Rectal smooth muscle tissue (tissue), 1 donor: ENCODE measurements around the gene KCNJ6.

Source experiments
- H3K27ac ChIP-seq: one replicate; pipeline ENCODE4 v1.7.0; 2013; ENCODE audit warnings: low read depth, low read length, inconsistent platforms
- H3K27me3 ChIP-seq: one replicate; pipeline ENCODE4 v1.7.0; 2013; ENCODE audit warnings: low read length; ENCODE audit not compliant: control insufficient read depth, insufficient read depth
- H3K36me3 ChIP-seq: one replicate; pipeline ENCODE4 v1.7.0; 2013; ENCODE audit warnings: low read length; ENCODE audit not compliant: control insufficient read depth, insufficient read depth
- H3K4me1 ChIP-seq: one replicate; pipeline ENCODE4 v1.7.0; 2013; ENCODE audit warnings: low read length; ENCODE audit not compliant: control insufficient read depth, insufficient read depth
- H3K4me3 ChIP-seq: one replicate; pipeline ENCODE4 v1.7.0; 2013; ENCODE audit warnings: low read length
- H3K9ac ChIP-seq: one replicate; pipeline ENCODE4 v1.7.0; 2013; ENCODE audit warnings: low read length

Gene KCNJ6

DNA sequence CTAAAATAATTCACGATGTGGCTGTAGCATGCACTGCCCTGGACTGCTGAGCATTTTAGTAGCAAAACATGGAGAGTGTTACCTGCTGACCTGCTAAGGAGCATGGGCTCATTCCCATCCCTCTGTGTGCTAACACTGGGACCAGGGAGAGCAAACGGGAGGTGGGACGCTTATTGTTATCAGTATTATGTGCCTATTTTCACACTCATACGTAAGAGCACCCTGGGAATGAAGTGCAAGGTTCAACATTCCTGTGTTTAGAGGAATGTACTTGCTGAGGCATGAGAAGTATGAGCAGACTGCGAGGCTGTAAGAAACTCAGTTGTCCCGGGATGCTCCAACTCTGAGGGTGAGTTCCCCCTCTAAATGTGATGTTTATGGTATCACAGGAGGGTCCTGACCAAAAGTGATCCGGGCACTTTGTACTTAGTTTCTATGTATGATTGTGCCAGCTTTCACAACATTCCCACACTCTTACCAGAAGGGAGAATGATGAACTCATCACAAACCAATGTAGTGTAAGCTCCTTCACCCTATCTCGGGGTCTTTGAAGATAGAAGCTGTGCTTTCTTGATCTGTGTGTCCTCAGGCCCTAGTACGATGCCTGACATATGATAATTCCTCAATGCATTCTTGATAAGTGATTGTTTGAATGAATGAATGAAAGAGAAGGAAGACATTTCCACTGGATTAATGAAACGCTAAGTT lies 164.8 kb downstream of the KCNJ6 start:
- no peaks in the 10 kb centered on the region for H3K36me3 ChIP-seq
- no peak overlapping the region for H3K27ac ChIP-seq
- no peaks in the 10 kb centered on the region for H3K27me3 ChIP-seq
- no peak overlapping the region for H3K4me3 ChIP-seq
- H3K4me1 ChIP-seq = no peaks in the 10 kb centered on the region
- no peak overlapping the region for H3K9ac ChIP-seq

- no peaks in the 10 kb centered on the region for H3K36me3 ChIP-seq
- H3K4me3 ChIP-seq = no peak overlapping the region
- no peak overlapping the region for H3K9ac ChIP-seq
- H3K27me3 ChIP-seq = no peaks in the 10 kb centered on the region
- H3K4me1 ChIP-seq = no peaks in the 10 kb centered on the region
- no peak overlapping the region for H3K27ac ChIP-seq
These were observed 167.1 kb downstream of the KCNJ6 start for GRCh38 chr21:37749132-37749531.

GRCh38 chr21:37748351-37748750 lies 167.9 kb downstream of the KCNJ6 start:
- H3K27ac ChIP-seq = no peak overlapping the region
- no peak overlapping the region for H3K9ac ChIP-seq
- H3K36me3 ChIP-seq = no peaks in the 10 kb centered on the region
- H3K4me1 ChIP-seq = no peaks in the 10 kb centered on the region
- no peaks in the 10 kb centered on the region for H3K27me3 ChIP-seq
- no peak overlapping the region for H3K4me3 ChIP-seq

DNA sequence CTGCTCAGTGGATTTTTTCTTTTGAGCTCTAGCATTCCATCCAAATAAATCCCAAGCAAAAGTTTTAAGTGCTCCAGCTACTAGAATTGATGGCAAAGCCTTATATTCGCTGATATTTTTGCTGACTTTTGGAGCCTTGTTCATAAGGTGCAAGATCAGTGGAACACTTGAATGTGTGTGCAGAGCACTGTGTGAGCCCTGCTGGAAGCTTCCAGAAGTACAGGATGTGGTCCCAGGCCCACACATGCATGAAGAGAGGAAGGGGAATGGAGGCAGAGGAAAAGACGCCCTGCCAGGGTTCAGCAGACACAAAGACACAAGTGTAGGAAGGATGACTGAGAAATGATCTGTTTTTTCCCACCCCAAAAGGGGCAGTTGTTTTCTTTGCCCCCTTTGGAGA lies 169.4 kb downstream of the KCNJ6 start:
- Histone ChIP-seq H3K27me3 (no peaks in the 10 kb centered on the region), H3K4me1 (no peaks in the 10 kb centered on the region), H3K36me3 (no peaks in the 10 kb centered on the region), H3K27ac (no peak overlapping the region), H3K4me3 (no peak overlapping the region), H3K9ac (no peak overlapping the region)

DNA sequence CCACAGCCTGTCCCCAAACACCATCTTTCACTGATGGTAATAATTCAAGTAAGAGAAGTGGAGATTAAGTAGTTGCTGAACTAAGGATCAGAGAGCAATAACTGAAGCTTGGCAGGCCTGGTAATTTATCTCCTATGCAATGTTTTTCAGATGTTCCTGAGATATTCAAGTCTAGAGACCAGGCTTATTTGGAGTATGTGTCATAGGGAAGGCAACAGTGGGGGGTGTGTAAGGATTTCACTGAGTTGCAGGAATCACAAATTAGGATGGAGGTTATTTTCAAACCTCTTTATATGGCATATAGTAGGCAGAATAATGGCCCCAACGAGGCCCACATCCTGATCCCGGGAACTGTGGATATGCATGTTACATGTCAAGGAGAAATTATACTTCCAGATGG lies 171.7 kb downstream of the KCNJ6 start:
- Histone ChIP-seq H3K4me1 (no peaks in the 10 kb centered on the region), H3K4me3 (no peak overlapping the region), H3K9ac (no peak overlapping the region), H3K27me3 (no peaks in the 10 kb centered on the region), H3K27ac (no peak overlapping the region), H3K36me3 (no peaks in the 10 kb centered on the region)

GRCh38 chr21:37742532-37742931 lies 173.7 kb downstream of the KCNJ6 start:
- H3K27ac ChIP-seq = no peak overlapping the region
- H3K4me1 ChIP-seq = no peaks in the 10 kb centered on the region
- H3K9ac ChIP-seq = no peak overlapping the region
- no peak overlapping the region for H3K4me3 ChIP-seq
- no peaks in the 10 kb centered on the region for H3K36me3 ChIP-seq
- H3K27me3 ChIP-seq = no peaks in the 10 kb centered on the region

DNA sequence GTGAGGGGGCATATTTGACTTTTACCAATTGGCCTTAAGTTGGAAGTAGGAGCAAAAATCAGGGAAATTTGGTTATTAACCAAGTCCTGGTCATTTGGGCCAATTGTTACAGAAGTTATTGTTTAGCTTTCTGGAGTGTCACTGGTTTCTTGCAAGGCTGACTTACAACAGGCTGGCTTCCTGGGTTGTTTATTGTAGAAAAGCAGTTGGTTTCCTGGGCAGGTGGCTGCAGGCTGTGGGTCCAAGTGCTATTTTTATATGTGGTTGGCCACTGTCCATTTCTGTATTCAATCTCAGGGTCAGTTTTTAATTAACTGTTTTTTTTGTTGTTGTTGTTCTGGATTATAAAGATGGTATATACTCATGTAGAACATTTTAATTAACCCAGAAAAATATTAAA lies 174.1 kb downstream of the KCNJ6 start:
- Histone ChIP-seq H3K27me3 (no peaks in the 10 kb centered on the region), H3K4me1 (no peaks in the 10 kb centered on the region), H3K4me3 (no peak overlapping the region), H3K27ac (no peak overlapping the region), H3K9ac (no peak overlapping the region), H3K36me3 (no peaks in the 10 kb centered on the region)

DNA sequence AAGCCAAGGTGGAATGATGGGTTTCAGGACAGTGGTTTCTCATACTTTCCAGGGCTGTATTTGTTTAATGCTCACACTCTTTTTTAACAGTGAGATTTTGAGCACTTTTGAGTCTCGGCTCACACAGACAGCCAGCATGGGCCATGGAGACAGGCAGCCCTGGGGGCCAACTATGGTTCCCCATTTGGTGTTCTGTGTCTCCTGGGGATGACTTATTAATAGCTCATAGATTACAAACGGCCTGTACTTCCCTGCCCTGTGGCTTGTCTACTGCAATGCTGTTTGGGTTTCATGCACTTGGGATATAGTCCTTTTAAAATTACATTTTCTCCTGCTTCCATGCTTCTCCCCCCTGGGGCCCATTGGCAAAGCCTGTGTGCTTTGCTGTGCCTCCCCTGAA lies 178.3 kb downstream of the KCNJ6 start:
- Histone ChIP-seq H3K9ac (no peak overlapping the region), H3K4me3 (no peak overlapping the region), H3K4me1 (no peaks in the 10 kb centered on the region), H3K27me3 (peaks cover 2% of the 10 kb centered on the region), H3K27ac (no peak overlapping the region), H3K36me3 (no peaks in the 10 kb centered on the region)

DNA sequence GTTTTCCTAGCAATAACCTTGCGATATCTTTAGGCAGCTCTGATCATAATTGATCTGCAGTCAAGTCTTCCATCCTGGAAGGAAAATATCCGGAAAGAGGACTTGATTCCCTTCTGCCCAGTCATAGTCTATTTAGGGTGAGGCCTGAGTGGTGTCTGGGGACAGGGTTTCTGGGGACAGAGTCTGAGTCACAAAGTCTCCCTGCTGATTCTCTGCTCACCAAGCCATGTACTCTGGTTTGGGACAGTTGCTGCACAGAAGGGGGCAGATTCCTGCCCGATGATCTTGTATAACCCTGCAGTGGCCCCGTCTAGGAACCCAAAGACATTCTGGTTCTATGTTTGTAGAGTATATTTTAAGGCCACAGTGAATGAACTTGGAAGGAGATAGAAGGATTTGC lies 178.8 kb downstream of the KCNJ6 start:
- H3K36me3 ChIP-seq = no peaks in the 10 kb centered on the region
- no peaks in the 10 kb centered on the region for H3K4me1 ChIP-seq
- H3K4me3 ChIP-seq = no peak overlapping the region
- H3K27ac ChIP-seq = no peak overlapping the region
- no peak overlapping the region for H3K9ac ChIP-seq
- peaks cover 2% of the 10 kb centered on the region for H3K27me3 ChIP-seq

DNA sequence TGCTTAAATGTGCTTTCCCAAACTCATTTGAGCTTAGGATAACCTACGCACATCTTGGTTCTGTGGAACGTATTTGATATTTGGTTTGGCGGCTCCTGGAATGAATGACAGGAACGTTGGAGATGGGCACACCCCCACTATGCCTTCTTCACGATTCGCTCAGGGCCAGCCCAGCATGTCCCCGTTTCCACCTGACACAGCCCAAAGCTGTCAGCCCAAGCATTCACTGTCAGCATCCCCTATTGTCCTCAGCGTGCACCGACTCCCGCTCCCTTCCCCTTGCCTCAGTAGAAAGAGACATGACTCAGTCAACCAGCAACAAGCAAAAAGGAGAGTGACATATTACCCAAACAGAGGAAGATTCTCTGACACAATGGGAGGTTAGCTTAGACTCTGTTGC lies 181.4 kb downstream of the KCNJ6 start:
- Histone ChIP-seq H3K4me1 (no peaks in the 10 kb centered on the region), H3K27ac (no peak overlapping the region), H3K27me3 (peaks cover 2% of the 10 kb centered on the region), H3K36me3 (no peaks in the 10 kb centered on the region), H3K4me3 (no peak overlapping the region), H3K9ac (no peak overlapping the region)

DNA sequence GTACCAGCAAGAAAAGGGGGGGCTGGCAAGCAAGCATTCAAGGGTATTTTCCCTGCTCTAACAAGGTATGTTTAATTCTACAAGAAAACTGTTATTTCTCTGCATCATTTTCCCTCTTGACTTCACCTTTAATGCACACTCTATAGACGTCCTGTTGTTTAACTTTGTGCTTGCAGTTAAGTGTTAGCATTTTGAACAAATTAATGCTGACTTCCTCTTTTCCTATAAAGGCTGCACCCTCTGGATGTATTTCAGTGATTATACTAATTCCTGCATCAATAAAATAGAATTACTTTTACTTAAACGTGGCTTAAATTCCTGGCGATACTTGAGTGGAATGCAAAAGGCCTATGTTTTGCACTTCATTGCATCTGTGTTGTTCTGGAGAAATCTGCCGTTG lies 183.3 kb downstream of the KCNJ6 start:
- Histone ChIP-seq H3K27me3 (peaks cover 2% of the 10 kb centered on the region), H3K27ac (no peak overlapping the region), H3K4me3 (no peak overlapping the region), H3K9ac (no peak overlapping the region), H3K36me3 (no peaks in the 10 kb centered on the region), H3K4me1 (no peaks in the 10 kb centered on the region)

GRCh38 chr21:37724201-37724600 lies 192.1 kb downstream of the KCNJ6 start:
- H3K36me3 ChIP-seq = no peaks in the 10 kb centered on the region
- H3K9ac ChIP-seq = no peak overlapping the region
- no peak overlapping the region for H3K4me3 ChIP-seq
- no peaks in the 10 kb centered on the region for H3K27me3 ChIP-seq
- H3K4me1 ChIP-seq = no peaks in the 10 kb centered on the region
- no peak overlapping the region for H3K27ac ChIP-seq

DNA sequence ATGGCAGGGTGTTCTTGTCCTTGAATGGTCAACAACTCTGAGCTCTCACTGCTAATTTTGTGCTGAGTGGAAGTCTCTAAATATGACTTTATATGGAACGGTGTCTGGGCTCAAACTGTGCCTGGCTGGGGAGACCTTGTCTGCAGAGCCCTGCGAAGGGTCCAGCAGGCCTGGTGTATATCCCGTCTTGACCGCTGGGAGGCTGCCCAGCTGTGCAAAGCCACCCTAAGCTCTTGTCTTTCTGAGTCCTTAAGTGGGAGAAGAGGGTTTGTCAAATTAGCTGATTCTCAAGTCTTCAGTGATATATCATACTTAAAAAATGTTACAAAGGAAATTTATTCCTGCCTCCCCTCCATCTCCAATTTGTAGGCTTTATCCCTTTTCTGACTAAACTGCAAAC lies 198.7 kb downstream of the KCNJ6 start:
- Histone ChIP-seq H3K27ac (no peak overlapping the region), H3K4me3 (no peak overlapping the region), H3K36me3 (no peaks in the 10 kb centered on the region), H3K9ac (no peak overlapping the region), H3K4me1 (no peaks in the 10 kb centered on the region), H3K27me3 (peaks cover 2% of the 10 kb centered on the region)
